GM23338 (cell line): ENCODE data around the gene ALG1L2. TPM values are rescaled to one million over a fixed set of nuclear protein-coding genes. Genes with fewer than 3 reads are reported as not detected.

ENCODE experiments used
- ATAC-seq: fragments of 200-7000 bp; cut with Tn5 transposase; 3 replicates; pipeline ENCODE4 v1.9.1; 2020
- DNase-seq: peaks from one replicate; pipeline ENCODE4 v3.0.0-alpha.2; 2015; ENCODE audit warnings: low spot score
- H2AFZ ChIP-seq: fragments of 200-600 bp; sonication (generic); 2 replicates; pipeline ENCODE4 v1.8.0; 2016; ENCODE audit warnings: antibody characterized with exemption, mild to moderate bottlenecking, moderate library complexity
- H3F3A ChIP-seq: fragments of 200-600 bp; sonication (generic); replicated peaks from 2 replicates; pipeline ENCODE4 v1.8.0; 2017; ENCODE audit warnings: antibody characterized with exemption, mixed run types, low read depth
- H3K27ac ChIP-seq: fragments of 200-600 bp; sonication (generic); 2 replicates; pipeline ENCODE4 v1.6.1; 2016; ENCODE audit warnings: low read depth
- H3K27me3 ChIP-seq: fragments of 200-600 bp; sonication (generic); 2 replicates; pipeline ENCODE4 v1.8.0; 2016; ENCODE audit warnings: mild to moderate bottlenecking, mixed run types, moderate library complexity; ENCODE audit not compliant: insufficient read depth
- H3K36me3 ChIP-seq: fragments of 200-600 bp; sonication (generic); 2 replicates; pipeline ENCODE4 v1.8.0; 2016; ENCODE audit warnings: mild to moderate bottlenecking; ENCODE audit not compliant: insufficient read depth
- H3K4me1 ChIP-seq: fragments of 200-600 bp; sonication (generic); 2 replicates; pipeline ENCODE4 v1.8.0; 2016; ENCODE audit warnings: mild to moderate bottlenecking, moderate library complexity; ENCODE audit not compliant: insufficient read depth
- H3K4me2 ChIP-seq: fragments of 200-600 bp; sonication (generic); 2 replicates; pipeline ENCODE4 v1.7.1; 2017; ENCODE audit warnings: mixed run types
- H3K4me3 ChIP-seq: fragments of 200-600 bp; sonication (generic); 2 replicates; pipeline ENCODE4 v1.6.1; 2016; ENCODE audit warnings: mixed run types
- H3K79me2 ChIP-seq: fragments of 200-600 bp; sonication (generic); replicated peaks from 2 replicates; pipeline ENCODE4 v1.8.0; 2017; ENCODE audit warnings: mild to moderate bottlenecking; ENCODE audit not compliant: insufficient read depth
- H3K9me2 ChIP-seq: fragments of 200-600 bp; sonication (generic); 2 replicates; pipeline ENCODE4 v1.8.0; 2017; ENCODE audit not compliant: insufficient read depth
- H4K20me1 ChIP-seq: fragments of 200-600 bp; sonication (generic); replicated peaks from 2 replicates; pipeline ENCODE4 v1.8.0; 2017; ENCODE audit warnings: mild to moderate bottlenecking; ENCODE audit not compliant: insufficient read depth
- H3K27ac Mint-ChIP-seq: 2 replicates; pipeline ENCODE4 v1.8.0; 2020; ENCODE audit warnings: inconsistent platforms, mild to moderate bottlenecking, moderate library complexity, mixed read lengths
- H3K27me3 Mint-ChIP-seq: 3 replicates; pipeline ENCODE4 v1.8.0; 2022; ENCODE audit warnings: low read depth, mild to moderate bottlenecking, moderate library complexity, mixed read lengths, inconsistent platforms; ENCODE audit not compliant: insufficient read depth, poor library complexity
- H3K36me3 Mint-ChIP-seq: 3 replicates; pipeline ENCODE4 v1.8.0; 2021; ENCODE audit warnings: low read depth, mild to moderate bottlenecking, inconsistent platforms, moderate library complexity, mixed read lengths
- H3K4me1 Mint-ChIP-seq: 3 replicates; pipeline ENCODE4 v1.8.0; 2020; ENCODE audit warnings: mild to moderate bottlenecking, inconsistent platforms, mixed read lengths
- H3K4me3 Mint-ChIP-seq: 3 replicates; pipeline ENCODE4 v1.8.0; 2021; ENCODE audit warnings: moderate library complexity, mild to moderate bottlenecking, inconsistent platforms, mixed read lengths
- H3K9me3 Mint-ChIP-seq: 3 replicates; pipeline ENCODE4 v1.8.0; 2020; ENCODE audit warnings: moderate library complexity, mild to moderate bottlenecking, inconsistent platforms, mixed read lengths
- CREB1 ChIP-seq: fragments of 250-450 bp; sonication (Bioruptor Pico); IDR thresholded peaks from 2 replicates; pipeline ENCODE4 v1.5.0; 2020; ENCODE audit warnings: low read depth, mild to moderate bottlenecking, moderate library complexity
- CTCF ChIP-seq, 2 experiments: fragments of 200-600 bp in 1 of 2; sonication (generic) in 1 of 2; conservative IDR thresholded peaks; 2 replicates each; pipeline versions ENCODE4 v1.5.1 to v1.6.1; 2016 to 2017; ENCODE audit warnings: antibody characterized with exemption in 2 of 2, low read depth in 2 of 2, mild to moderate bottlenecking in 2 of 2, moderate library complexity in 1 of 2
- EZH2 ChIP-seq: fragments of 200-600 bp; sonication (generic); IDR thresholded peaks from one replicate; pipeline ENCODE4 v1.8.0; 2017; ENCODE audit warnings: antibody characterized with exemption, mild to moderate bottlenecking, low read depth; ENCODE audit not compliant: unreplicated experiment
- EZH2phosphoT487 ChIP-seq: fragments of 200-600 bp; sonication (generic); IDR thresholded peaks from one replicate; pipeline ENCODE4 v1.8.1; 2018; ENCODE audit warnings: antibody characterized with exemption; ENCODE audit not compliant: unreplicated experiment
- JUNB ChIP-seq: IDR thresholded peaks from one replicate; pipeline ENCODE4 v1.6.1; 2016; ENCODE audit warnings: antibody characterized with exemption; ENCODE audit not compliant: unreplicated experiment
- NANOG ChIP-seq: IDR thresholded peaks from 2 replicates; pipeline ENCODE4 v1.6.1; 2016; ENCODE audit warnings: antibody characterized with exemption, borderline replicate concordance
- POLR2AphosphoS5 ChIP-seq: IDR thresholded peaks from 2 replicates; pipeline ENCODE4 v1.6.1; 2016; ENCODE audit warnings: antibody characterized with exemption, low read depth
- STAT1 ChIP-seq: IDR thresholded peaks from one replicate; pipeline ENCODE4 v1.6.1; 2016; ENCODE audit warnings: antibody characterized with exemption; ENCODE audit not compliant: unreplicated experiment
- ZNF331 ChIP-seq: fragments of 250-450 bp; sonication (Bioruptor Pico); IDR thresholded peaks from 2 replicates; pipeline ENCODE4 v1.5.0; 2020; ENCODE audit warnings: low read depth, mild to moderate bottlenecking, moderate library complexity
- ZNF462 ChIP-seq: fragments of 250-450 bp; sonication (Bioruptor Pico); IDR thresholded peaks from 2 replicates; pipeline ENCODE4 v1.5.0; 2020; ENCODE audit warnings: mild to moderate bottlenecking, moderate library complexity
- polyA plus RNA-seq: library from polyadenylated mRNA; unstranded; fragments of >200 nt; fragmentation: Nextera tagmentation; extraction: Ambion mirVana; gene quantifications from 2 replicates; pipeline ENCODE4 v1.2.1, GENCODE V29; 2016
- total RNA-seq: library from RNA; depleted of rRNA; stranded (reverse); fragments of >200 nt; shearing (Covaris generic); gene quantifications from 2 replicates; pipeline ENCODE4 v1.2.3, GENCODE V29; 2014
- TF ChIP-seq, protein P1 (sequence below): IDR thresholded peaks from 2 replicates; pipeline ENCODE4 v1.6.1; 2016; ENCODE audit warnings: antibody characterized with exemption
- TF ChIP-seq, protein P2 (sequence below): IDR thresholded peaks from one replicate; pipeline ENCODE4 v1.6.1; 2018; ENCODE audit warnings: antibody characterized with exemption; ENCODE audit not compliant: unreplicated experiment

The ALG1L2 gene
- total and polyA plus RNA-seq, 2 experiments from 2014 or later: 0.87 TPM; not detected in 1

GRCh38 chr3:130073582-130073981, 8.0 kb upstream of the ALG1L2 start (continued):
- TF ChIP-seq, protein P1, sequence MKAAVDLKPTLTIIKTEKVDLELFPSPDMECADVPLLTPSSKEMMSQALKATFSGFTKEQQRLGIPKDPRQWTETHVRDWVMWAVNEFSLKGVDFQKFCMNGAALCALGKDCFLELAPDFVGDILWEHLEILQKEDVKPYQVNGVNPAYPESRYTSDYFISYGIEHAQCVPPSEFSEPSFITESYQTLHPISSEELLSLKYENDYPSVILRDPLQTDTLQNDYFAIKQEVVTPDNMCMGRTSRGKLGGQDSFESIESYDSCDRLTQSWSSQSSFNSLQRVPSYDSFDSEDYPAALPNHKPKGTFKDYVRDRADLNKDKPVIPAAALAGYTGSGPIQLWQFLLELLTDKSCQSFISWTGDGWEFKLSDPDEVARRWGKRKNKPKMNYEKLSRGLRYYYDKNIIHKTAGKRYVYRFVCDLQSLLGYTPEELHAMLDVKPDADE: no peak
- TF ChIP-seq POLR2AphosphoS5 (no peak), EZH2phosphoT487 (no peak), CTCF (conservative IDR thresholded peaks at IDR 0.05; ENCODE audit: low read depth in 2 of 2) (no peak), CREB1 (no peak)

- Mint-ChIP-seq H3K36me3 (no peaks in the 10 kb centered on the region), H3K27ac (no peak overlapping the region), H3K9me3 (peaks cover 2% of the 10 kb centered on the region; the same call in 1 of the 3 replicates), H3K4me3 (no peak overlapping the region), H3K4me1 (no peaks in the 10 kb centered on the region), H3K27me3 (peaks cover 8% of the 10 kb centered on the region)
- Histone ChIP-seq H3K9me2 (no peaks in the 10 kb centered on the region), H3F3A (no peaks in the 10 kb centered on the region), H3K4me1 (no peaks in the 10 kb centered on the region), H3K4me3 (no peak overlapping the region), H3K4me2 (no peak overlapping the region), H4K20me1 (no peaks in the 10 kb centered on the region), H3K36me3 (no peaks in the 10 kb centered on the region), H2AFZ (no peak overlapping the region), H3K27me3 (no peaks in the 10 kb centered on the region), H3K27ac (no peak overlapping the region), H3K79me2 (no peaks in the 10 kb centered on the region)
- no peak for DNase-seq
- no peak for ATAC-seq
- TF ChIP-seq, protein P2, sequence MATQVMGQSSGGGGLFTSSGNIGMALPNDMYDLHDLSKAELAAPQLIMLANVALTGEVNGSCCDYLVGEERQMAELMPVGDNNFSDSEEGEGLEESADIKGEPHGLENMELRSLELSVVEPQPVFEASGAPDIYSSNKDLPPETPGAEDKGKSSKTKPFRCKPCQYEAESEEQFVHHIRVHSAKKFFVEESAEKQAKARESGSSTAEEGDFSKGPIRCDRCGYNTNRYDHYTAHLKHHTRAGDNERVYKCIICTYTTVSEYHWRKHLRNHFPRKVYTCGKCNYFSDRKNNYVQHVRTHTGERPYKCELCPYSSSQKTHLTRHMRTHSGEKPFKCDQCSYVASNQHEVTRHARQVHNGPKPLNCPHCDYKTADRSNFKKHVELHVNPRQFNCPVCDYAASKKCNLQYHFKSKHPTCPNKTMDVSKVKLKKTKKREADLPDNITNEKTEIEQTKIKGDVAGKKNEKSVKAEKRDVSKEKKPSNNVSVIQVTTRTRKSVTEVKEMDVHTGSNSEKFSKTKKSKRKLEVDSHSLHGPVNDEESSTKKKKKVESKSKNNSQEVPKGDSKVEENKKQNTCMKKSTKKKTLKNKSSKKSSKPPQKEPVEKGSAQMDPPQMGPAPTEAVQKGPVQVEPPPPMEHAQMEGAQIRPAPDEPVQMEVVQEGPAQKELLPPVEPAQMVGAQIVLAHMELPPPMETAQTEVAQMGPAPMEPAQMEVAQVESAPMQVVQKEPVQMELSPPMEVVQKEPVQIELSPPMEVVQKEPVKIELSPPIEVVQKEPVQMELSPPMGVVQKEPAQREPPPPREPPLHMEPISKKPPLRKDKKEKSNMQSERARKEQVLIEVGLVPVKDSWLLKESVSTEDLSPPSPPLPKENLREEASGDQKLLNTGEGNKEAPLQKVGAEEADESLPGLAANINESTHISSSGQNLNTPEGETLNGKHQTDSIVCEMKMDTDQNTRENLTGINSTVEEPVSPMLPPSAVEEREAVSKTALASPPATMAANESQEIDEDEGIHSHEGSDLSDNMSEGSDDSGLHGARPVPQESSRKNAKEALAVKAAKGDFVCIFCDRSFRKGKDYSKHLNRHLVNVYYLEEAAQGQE: no peak
- no peak for TF ChIP-seq STAT1
- no peak for TF ChIP-seq JUNB
- TF ChIP-seq ZNF462 (CRISPR knock-in tag): no peak
- TF ChIP-seq EZH2: no peak
- no peak for TF ChIP-seq NANOG
- no peak for TF ChIP-seq ZNF331 (CRISPR knock-in tag)
- TF ChIP-seq, protein P1: no peak
- no peak for TF ChIP-seq EZH2phosphoT487
- no peak for TF ChIP-seq CREB1
These were observed 4.0 kb upstream of the ALG1L2 start for GRCh38 chr3:130077636-130078035.
